Neuron (in vitro differentiated cells): Measurements from ENCODE around the gene TYW1.
"Not testable (repeated sequence)": the region's sequence is repeated elsewhere in the genome, so short reads cannot be mapped to it uniquely, and the experiment has no call there.

Experiments
- H2AFZ ChIP-seq: one replicate; pipeline ENCODE4 v1.6.1; 2013; ENCODE audit warnings: low read depth, mild to moderate bottlenecking, inconsistent platforms, low read length, moderate library complexity
- H3K27me3 ChIP-seq: one replicate; pipeline ENCODE4 v1.6.1; 2013; ENCODE audit warnings: low read length; ENCODE audit not compliant: insufficient read depth
- H3K36me3 ChIP-seq: one replicate; pipeline ENCODE4 v1.6.1; 2013; ENCODE audit warnings: low read length; ENCODE audit not compliant: insufficient read depth
- H3K4me1 ChIP-seq: one replicate; pipeline ENCODE4 v1.6.1; 2013; ENCODE audit warnings: low read length; ENCODE audit not compliant: insufficient read depth
- H3K4me3 ChIP-seq: 2 replicates; pipeline ENCODE4 v1.5.1; 2013; ENCODE audit warnings: mild to moderate bottlenecking, low read length, moderate library complexity
- H3K9me3 ChIP-seq: one replicate; pipeline ENCODE4 v1.6.1; 2013; ENCODE audit warnings: low read length

TYW1 gene

GRCh38 chr7:67259363-67259762, 262.7 kb downstream of the TYW1 start:
- not testable (repeated sequence) for H3K4me3 ChIP-seq, H3K36me3 ChIP-seq, H3K27me3 ChIP-seq, H2AFZ ChIP-seq, H3K4me1 ChIP-seq, H3K9me3 ChIP-seq

DNA sequence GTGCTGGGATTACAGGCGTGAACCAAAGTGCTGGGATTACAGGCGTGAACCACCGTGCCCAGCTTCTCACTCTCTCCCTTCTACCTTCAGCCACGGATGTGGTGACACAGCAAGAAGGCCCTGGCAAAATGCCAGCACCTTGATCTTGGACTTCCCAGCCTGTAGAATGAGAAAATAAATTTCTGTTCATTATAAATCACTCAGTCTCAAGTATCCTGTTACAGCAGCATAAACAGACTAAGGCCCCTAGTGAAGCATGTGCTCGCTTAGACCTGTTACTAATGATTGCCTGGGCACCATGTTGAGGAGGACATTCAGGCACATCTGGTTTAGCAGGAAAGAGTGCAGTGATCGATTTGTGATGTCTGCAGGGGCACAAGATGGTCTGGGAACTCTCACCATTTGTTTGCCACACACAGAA, 263.5 kb downstream of the TYW1 start:
- H2AFZ ChIP-seq, H3K4me1 ChIP-seq: not testable (repeated sequence)

GRCh38 chr7:67264000-67264399, 267.4 kb downstream of the TYW1 start:
- not testable (repeated sequence) for H3K4me1 ChIP-seq, H3K36me3 ChIP-seq, H3K9me3 ChIP-seq, H2AFZ ChIP-seq, H3K27me3 ChIP-seq, H3K4me3 ChIP-seq

More for the DNA sequence above, 263.5 kb downstream of the TYW1 start:
- H3K27me3 ChIP-seq, H3K4me3 ChIP-seq, H3K9me3 ChIP-seq, H3K36me3 ChIP-seq: not testable (repeated sequence)

DNA sequence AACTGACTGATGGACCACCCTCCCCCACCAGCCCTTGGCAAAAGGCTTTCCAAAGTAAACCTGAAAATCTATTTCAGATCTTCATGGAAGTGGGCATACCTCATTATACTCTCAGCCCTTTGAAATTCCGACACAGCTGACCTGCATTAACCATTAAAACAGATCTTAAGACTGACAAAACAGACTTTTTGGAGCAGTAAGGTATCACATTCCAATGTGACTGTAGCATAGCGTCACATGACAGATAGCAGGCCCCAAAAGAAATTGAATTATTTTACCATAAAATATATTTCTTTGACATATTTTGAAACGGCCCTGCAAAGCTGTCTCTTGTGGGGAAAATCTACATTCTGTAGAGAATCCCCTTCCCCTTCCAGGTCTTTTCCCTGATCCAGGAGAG, 269.4 kb downstream of the TYW1 start:
- H3K4me3 ChIP-seq, H3K27me3 ChIP-seq, H3K4me1 ChIP-seq, H2AFZ ChIP-seq, H3K36me3 ChIP-seq, H3K9me3 ChIP-seq: not testable (repeated sequence)

DNA sequence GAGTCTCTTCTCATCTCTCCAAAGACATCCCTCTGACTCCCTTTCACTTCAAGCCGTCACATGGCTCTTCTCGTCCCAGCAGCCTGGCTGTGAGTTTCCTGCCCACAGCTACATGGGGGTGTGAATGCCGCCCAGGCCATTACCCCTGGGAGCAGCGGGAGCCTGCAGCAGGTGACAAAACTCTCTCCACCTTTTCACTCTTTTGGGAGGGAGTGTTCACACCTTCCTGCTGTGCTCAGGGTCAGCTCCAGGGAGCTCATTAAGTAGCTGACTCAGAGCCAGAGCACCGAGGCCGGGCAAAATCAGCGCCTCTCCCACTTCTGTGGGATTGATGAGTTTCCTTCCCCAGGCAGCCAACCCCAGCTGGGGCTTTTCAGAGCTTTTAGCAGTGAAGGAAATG, 271.3 kb downstream of the TYW1 start:
- no peaks in the 10 kb centered on the region for H3K27me3 ChIP-seq
- no peaks in the 10 kb centered on the region for H3K4me1 ChIP-seq
- no peak overlapping the region for H2AFZ ChIP-seq
- no peak overlapping the region for H3K4me3 ChIP-seq
- H3K9me3 ChIP-seq = no peaks in the 10 kb centered on the region
- H3K36me3 ChIP-seq = no peaks in the 10 kb centered on the region

GRCh38 chr7:67269916-67270315, 273.3 kb downstream of the TYW1 start:
- not testable (repeated sequence) for H3K4me3 ChIP-seq, H3K9me3 ChIP-seq, H3K4me1 ChIP-seq, H2AFZ ChIP-seq, H3K36me3 ChIP-seq, H3K27me3 ChIP-seq
